HEK293 (cell line): Measurements from ENCODE around the gene CHIT1.
A peak's percentile ranks its signal among the peaks of the same experiment; 100 is the strongest.

Experiments
- GLIS2 ChIP-seq: fragments of 450-650 bp; formaldehyde crosslinking; IDR thresholded peaks from 2 replicates; pipeline ENCODE4 v1.5.1; 2016; ENCODE audit warnings: missing biosample characterization, missing genetic modification characterization
- KLF10 ChIP-seq: fragments of 450-650 bp; IDR thresholded peaks from 2 replicates; pipeline ENCODE4 v1.5.1; 2018; ENCODE audit warnings: missing biosample characterization, mild to moderate bottlenecking, missing genetic modification characterization
- KLF8 ChIP-seq: fragments of 450-650 bp; formaldehyde crosslinking; IDR thresholded peaks from 2 replicates; pipeline ENCODE4 v1.5.1; 2016; ENCODE audit warnings: missing biosample characterization, missing genetic modification characterization
- SALL2 ChIP-seq: fragments of 450-650 bp; formaldehyde crosslinking; IDR thresholded peaks from 2 replicates; pipeline ENCODE4 v1.5.0; 2017; ENCODE audit warnings: missing biosample characterization, mild to moderate bottlenecking, missing genetic modification characterization, borderline replicate concordance
- SP7 ChIP-seq: fragments of 450-650 bp; formaldehyde crosslinking; IDR thresholded peaks from 2 replicates; pipeline ENCODE4 v1.5.1; 2016; ENCODE audit warnings: missing biosample characterization, missing genetic modification characterization
- TCF7L2 ChIP-seq: IDR thresholded peaks from 2 replicates; pipeline ENCODE4 v1.6.1; 2011; ENCODE audit warnings: low read depth, mild to moderate bottlenecking, inconsistent platforms, low read length, moderate library complexity, borderline replicate concordance
- ZEB2 ChIP-seq: fragments of 450-650 bp; formaldehyde crosslinking; IDR thresholded peaks from 2 replicates; pipeline ENCODE4 v1.5.1; 2016; ENCODE audit warnings: missing biosample characterization, missing genetic modification characterization
- ZIC2 ChIP-seq: fragments of 450-650 bp; formaldehyde crosslinking; IDR thresholded peaks from 2 replicates; pipeline ENCODE4 v1.5.1; 2016; ENCODE audit warnings: missing biosample characterization, missing genetic modification characterization
- ZNF23 ChIP-seq: fragments of 450-650 bp; formaldehyde crosslinking; IDR thresholded peaks from 2 replicates; pipeline ENCODE4 v1.5.1; 2016; ENCODE audit warnings: missing biosample characterization, missing genetic modification characterization, borderline replicate concordance
- ZNF248 ChIP-seq: fragments of 450-650 bp; formaldehyde crosslinking; IDR thresholded peaks from 2 replicates; pipeline ENCODE4 v1.5.1; 2017; ENCODE audit warnings: missing biosample characterization, missing genetic modification characterization
- ZNF394 ChIP-seq: fragments of 450-650 bp; formaldehyde crosslinking; IDR thresholded peaks from 2 replicates; pipeline ENCODE4 v1.5.1; 2016; ENCODE audit warnings: missing biosample characterization, missing genetic modification characterization, mild to moderate bottlenecking, moderate library complexity, borderline replicate concordance
- ZNF473 ChIP-seq: fragments of 450-650 bp; formaldehyde crosslinking; IDR thresholded peaks from 2 replicates; pipeline ENCODE4 v1.5.1; 2017; ENCODE audit warnings: missing biosample characterization, missing genetic modification characterization
- ZNF561 ChIP-seq: fragments of 450-650 bp; IDR thresholded peaks from 2 replicates; pipeline ENCODE4 v1.5.1; 2018; ENCODE audit warnings: missing biosample characterization, missing genetic modification characterization, borderline replicate concordance
- ZNF596 ChIP-seq: fragments of 450-650 bp; IDR thresholded peaks from 2 replicates; pipeline ENCODE4 v1.5.0; 2018; ENCODE audit warnings: missing biosample characterization, mild to moderate bottlenecking, missing genetic modification characterization, moderate library complexity
- ZNF623 ChIP-seq: fragments of 450-650 bp; formaldehyde crosslinking; IDR thresholded peaks from 2 replicates; pipeline ENCODE4 v1.5.1; 2016; ENCODE audit warnings: missing biosample characterization, missing genetic modification characterization
- ZNF629 ChIP-seq: fragments of 450-650 bp; formaldehyde crosslinking; IDR thresholded peaks from 2 replicates; pipeline ENCODE4 v1.5.1; 2017; ENCODE audit warnings: missing biosample characterization, missing genetic modification characterization
- ZNF677 ChIP-seq: fragments of 450-650 bp; IDR thresholded peaks from 2 replicates; pipeline ENCODE4 v1.5.0; 2018; ENCODE audit warnings: missing biosample characterization, mild to moderate bottlenecking, missing genetic modification characterization, moderate library complexity
- ZNF792 ChIP-seq: fragments of 450-650 bp; formaldehyde crosslinking; IDR thresholded peaks from 2 replicates; pipeline ENCODE4 v1.5.1; 2016; ENCODE audit warnings: missing biosample characterization, missing genetic modification characterization
- ZNF843 ChIP-seq: fragments of 450-650 bp; formaldehyde crosslinking; IDR thresholded peaks from 2 replicates; pipeline ENCODE4 v1.5.1; 2016; ENCODE audit warnings: missing biosample characterization, missing genetic modification characterization
- ZSCAN16 ChIP-seq: fragments of 450-650 bp; formaldehyde crosslinking; IDR thresholded peaks from 2 replicates; pipeline ENCODE4 v1.5.1; 2016; ENCODE audit warnings: missing biosample characterization, missing genetic modification characterization
- TF ChIP-seq, protein P1 (sequence below): fragments of 450-650 bp; formaldehyde crosslinking; IDR thresholded peaks from 2 replicates; pipeline ENCODE4 v1.5.1; 2016; ENCODE audit warnings: missing biosample characterization, missing genetic modification characterization, borderline replicate concordance
- TF ChIP-seq, protein P2 (sequence below): fragments of 450-650 bp; formaldehyde crosslinking; IDR thresholded peaks from 2 replicates; pipeline ENCODE4 v1.5.1; 2016; ENCODE audit warnings: missing biosample characterization, missing genetic modification characterization
- TF ChIP-seq, protein P3 (sequence below): fragments of 450-650 bp; formaldehyde crosslinking; IDR thresholded peaks from 2 replicates; pipeline ENCODE4 v1.5.1; 2016; ENCODE audit warnings: missing biosample characterization, missing genetic modification characterization
- TF ChIP-seq, protein P4 (sequence below): fragments of 450-650 bp; formaldehyde crosslinking; IDR thresholded peaks from 2 replicates; pipeline ENCODE4 v1.5.1; 2016; ENCODE audit warnings: missing biosample characterization, missing genetic modification characterization
- TF ChIP-seq, protein P5 (sequence below): fragments of 450-650 bp; formaldehyde crosslinking; IDR thresholded peaks from 2 replicates; pipeline ENCODE4 v1.5.1; 2016; ENCODE audit warnings: missing biosample characterization, missing genetic modification characterization

CHIT1 gene

DNA sequence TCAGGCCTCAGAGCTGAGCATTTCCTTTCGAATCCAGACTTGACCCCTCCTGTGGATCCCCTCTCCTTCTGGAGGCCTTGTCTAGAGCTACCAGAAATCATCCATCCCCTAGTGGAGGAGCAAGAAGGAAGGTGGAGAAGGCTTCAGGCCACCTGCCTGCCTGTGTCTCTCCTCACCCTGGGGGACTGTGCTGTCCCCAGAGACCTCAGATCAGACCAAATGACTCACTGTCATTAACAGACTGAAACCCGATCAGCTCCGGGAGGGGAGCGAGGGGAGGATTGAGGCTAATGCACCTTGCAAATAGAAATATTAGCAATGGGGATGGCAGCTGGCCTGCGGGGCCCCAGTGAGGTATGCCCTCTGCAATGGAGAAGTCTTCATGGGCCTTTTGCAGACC is 55.9 kb downstream of the CHIT1 start (continued):
- TF ChIP-seq, protein P1, sequence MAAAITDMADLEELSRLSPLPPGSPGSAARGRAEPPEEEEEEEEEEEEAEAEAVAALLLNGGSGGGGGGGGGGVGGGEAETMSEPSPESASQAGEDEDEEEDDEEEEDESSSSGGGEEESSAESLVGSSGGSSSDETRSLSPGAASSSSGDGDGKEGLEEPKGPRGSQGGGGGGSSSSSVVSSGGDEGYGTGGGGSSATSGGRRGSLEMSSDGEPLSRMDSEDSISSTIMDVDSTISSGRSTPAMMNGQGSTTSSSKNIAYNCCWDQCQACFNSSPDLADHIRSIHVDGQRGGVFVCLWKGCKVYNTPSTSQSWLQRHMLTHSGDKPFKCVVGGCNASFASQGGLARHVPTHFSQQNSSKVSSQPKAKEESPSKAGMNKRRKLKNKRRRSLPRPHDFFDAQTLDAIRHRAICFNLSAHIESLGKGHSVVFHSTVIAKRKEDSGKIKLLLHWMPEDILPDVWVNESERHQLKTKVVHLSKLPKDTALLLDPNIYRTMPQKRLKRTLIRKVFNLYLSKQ (tag by site-specific recombination): no peak
- TF ChIP-seq, protein P2, sequence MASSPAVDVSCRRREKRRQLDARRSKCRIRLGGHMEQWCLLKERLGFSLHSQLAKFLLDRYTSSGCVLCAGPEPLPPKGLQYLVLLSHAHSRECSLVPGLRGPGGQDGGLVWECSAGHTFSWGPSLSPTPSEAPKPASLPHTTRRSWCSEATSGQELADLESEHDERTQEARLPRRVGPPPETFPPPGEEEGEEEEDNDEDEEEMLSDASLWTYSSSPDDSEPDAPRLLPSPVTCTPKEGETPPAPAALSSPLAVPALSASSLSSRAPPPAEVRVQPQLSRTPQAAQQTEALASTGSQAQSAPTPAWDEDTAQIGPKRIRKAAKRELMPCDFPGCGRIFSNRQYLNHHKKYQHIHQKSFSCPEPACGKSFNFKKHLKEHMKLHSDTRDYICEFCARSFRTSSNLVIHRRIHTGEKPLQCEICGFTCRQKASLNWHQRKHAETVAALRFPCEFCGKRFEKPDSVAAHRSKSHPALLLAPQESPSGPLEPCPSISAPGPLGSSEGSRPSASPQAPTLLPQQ (tag by site-specific recombination): no peak
- TF ChIP-seq KLF8 (tag by site-specific recombination) (0 out of 2 replicates have a peak, but pooled peaks have one; percentile 22), ZNF677 (tag by site-specific recombination) (no peak), ZNF843 (no peak), ZNF792 (tag by site-specific recombination) (no peak), GLIS2 (tag by site-specific recombination) (0 out of 2 replicates have a peak, but pooled peaks have one; percentile 17), ZIC2 (tag by site-specific recombination) (peak; percentile 42; the same call in 1 of the 2 replicates), ZNF629 (tag by site-specific recombination) (peak; percentile 36), ZNF623 (tag by site-specific recombination) (no peak), ZNF23 (no peak), ZNF473 (tag by site-specific recombination) (no peak), ZNF596 (tag by site-specific recombination) (no peak), SP7 (tag by site-specific recombination) (peak; percentile 43; the same call in 1 of the 2 replicates), SALL2 (tag by site-specific recombination) (no peak), TCF7L2 (no peak), KLF10 (tag by site-specific recombination) (no peak), ZNF561 (no peak), ZNF248 (tag by site-specific recombination) (no peak), ZSCAN16 (no peak), ZNF394 (tag by site-specific recombination) (peak; percentile 31; the same call in 1 of the 2 replicates), ZEB2 (tag by site-specific recombination) (0 out of 2 replicates have a peak, but pooled peaks have one; percentile 44)
- TF ChIP-seq, protein P3, sequence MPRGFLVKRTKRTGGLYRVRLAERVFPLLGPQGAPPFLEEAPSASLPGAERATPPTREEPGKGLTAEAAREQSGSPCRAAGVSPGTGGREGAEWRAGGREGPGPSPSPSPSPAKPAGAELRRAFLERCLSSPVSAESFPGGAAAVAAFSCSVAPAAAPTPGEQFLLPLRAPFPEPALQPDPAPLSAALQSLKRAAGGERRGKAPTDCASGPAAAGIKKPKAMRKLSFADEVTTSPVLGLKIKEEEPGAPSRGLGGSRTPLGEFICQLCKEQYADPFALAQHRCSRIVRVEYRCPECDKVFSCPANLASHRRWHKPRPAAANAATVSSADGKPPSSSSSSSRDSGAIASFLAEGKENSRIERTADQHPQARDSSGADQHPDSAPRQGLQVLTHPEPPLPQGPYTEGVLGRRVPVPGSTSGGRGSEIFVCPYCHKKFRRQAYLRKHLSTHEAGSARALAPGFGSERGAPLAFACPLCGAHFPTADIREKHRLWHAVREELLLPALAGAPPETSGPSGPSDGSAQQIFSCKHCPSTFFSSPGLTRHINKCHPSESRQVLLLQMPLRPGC (tag by site-specific recombination): no peak
- TF ChIP-seq, protein P4, sequence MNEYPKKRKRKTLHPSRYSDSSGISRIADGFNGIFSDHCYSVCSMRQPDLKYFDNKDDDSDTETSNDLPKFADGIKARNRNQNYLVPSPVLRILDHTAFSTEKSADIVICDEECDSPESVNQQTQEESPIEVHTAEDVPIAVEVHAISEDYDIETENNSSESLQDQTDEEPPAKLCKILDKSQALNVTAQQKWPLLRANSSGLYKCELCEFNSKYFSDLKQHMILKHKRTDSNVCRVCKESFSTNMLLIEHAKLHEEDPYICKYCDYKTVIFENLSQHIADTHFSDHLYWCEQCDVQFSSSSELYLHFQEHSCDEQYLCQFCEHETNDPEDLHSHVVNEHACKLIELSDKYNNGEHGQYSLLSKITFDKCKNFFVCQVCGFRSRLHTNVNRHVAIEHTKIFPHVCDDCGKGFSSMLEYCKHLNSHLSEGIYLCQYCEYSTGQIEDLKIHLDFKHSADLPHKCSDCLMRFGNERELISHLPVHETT (tag by site-specific recombination): no peak
- TF ChIP-seq, protein P5, sequence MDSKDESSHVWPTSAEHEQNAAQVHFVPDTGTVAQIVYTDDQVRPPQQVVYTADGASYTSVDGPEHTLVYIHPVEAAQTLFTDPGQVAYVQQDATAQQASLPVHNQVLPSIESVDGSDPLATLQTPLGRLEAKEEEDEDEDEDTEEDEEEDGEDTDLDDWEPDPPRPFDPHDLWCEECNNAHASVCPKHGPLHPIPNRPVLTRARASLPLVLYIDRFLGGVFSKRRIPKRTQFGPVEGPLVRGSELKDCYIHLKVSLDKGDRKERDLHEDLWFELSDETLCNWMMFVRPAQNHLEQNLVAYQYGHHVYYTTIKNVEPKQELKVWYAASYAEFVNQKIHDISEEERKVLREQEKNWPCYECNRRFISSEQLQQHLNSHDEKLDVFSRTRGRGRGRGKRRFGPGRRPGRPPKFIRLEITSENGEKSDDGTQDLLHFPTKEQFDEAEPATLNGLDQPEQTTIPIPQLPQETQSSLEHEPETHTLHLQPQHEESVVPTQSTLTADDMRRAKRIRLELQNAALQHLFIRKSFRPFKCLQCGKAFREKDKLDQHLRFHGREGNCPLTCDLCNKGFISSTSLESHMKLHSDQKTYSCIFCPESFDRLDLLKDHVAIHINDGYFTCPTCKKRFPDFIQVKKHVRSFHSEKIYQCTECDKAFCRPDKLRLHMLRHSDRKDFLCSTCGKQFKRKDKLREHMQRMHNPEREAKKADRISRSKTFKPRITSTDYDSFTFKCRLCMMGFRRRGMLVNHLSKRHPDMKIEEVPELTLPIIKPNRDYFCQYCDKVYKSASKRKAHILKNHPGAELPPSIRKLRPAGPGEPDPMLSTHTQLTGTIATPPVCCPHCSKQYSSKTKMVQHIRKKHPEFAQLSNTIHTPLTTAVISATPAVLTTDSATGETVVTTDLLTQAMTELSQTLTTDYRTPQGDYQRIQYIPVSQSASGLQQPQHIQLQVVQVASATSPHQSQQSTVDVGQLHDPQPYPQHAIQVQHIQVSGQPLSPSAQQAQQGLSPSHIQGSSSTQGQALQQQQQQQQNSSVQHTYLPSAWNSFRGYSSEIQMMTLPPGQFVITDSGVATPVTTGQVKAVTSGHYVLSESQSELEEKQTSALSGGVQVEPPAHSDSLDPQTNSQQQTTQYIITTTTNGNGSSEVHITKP (tag by site-specific recombination): peak; percentile 49
